ENCODE measurements around the gene GSE1. TPM values are rescaled to one million over a fixed set of nuclear protein-coding genes. Genes with fewer than 3 reads are reported as not detected.

Gene GSE1
- total RNA-seq, 1 experiment from 2014 or later, result 124 TPM

DNA sequence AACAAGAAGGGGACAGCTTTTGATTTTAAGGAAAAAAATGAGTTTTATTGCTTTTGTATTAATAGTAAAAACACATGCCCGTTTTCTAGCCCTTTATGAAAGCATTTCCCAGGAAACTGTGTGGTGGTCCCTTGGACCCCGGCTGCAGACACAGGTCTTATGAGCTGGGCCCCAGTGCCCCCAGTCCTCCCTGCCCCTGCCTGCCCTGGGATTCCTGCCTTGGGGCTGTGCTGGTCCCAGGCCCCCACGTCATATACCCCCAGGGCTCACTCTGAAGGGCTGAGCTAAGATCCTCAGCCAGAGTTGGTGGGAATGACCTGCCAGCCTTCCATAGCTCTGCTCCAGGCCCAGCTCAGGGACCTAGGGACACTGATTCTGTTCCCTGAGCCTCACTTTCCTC lies 44.9 kb downstream of the GSE1 start:
- no peak for DNase-seq (ENCODE audit: low spot score)
- no peak for ATAC-seq
- no peak overlapping the region for H3K4me3 Mint-ChIP-seq
- no peaks in the 10 kb centered on the region for H3K27me3 Mint-ChIP-seq (ENCODE audit: low read depth)
- ChIA-PET CTCF (interaction anchor here (0.6 to 1.1 kb wide), 6 partner anchors 16 to 238 kb away, joined by 3 to 4 read pairs (median 3); no protein-coding TSS in a partner anchor), POLR2A (interaction anchor here (0.6 kb wide), 1 partner anchor 32 kb away, joined by 3 read pairs; no protein-coding TSS in a partner anchor)
- no peak overlapping the region for H3K27ac Mint-ChIP-seq
- H3K36me3 Mint-ChIP-seq, result peaks cover 34% of the 10 kb centered on the region
- H3K4me1 Mint-ChIP-seq, result no peaks in the 10 kb centered on the region
- H3K9me3 Mint-ChIP-seq, result no peaks in the 10 kb centered on the region
- TF ChIP-seq MXD4 (CRISPR knock-in tag; IDR thresholded peaks at IDR 0.05; ENCODE audit: borderline replicate concordance) (no peak), ARID4B (CRISPR knock-in tag; IDR thresholded peaks at IDR 0.05; ENCODE audit: borderline replicate concordance) (no peak), ZMAT4 (CRISPR knock-in tag; IDR thresholded peaks at IDR 0.05) (no peak), TEAD4 (CRISPR knock-in tag; IDR thresholded peaks at IDR 0.05) (no peak)
- TF ChIP-seq, protein P1, sequence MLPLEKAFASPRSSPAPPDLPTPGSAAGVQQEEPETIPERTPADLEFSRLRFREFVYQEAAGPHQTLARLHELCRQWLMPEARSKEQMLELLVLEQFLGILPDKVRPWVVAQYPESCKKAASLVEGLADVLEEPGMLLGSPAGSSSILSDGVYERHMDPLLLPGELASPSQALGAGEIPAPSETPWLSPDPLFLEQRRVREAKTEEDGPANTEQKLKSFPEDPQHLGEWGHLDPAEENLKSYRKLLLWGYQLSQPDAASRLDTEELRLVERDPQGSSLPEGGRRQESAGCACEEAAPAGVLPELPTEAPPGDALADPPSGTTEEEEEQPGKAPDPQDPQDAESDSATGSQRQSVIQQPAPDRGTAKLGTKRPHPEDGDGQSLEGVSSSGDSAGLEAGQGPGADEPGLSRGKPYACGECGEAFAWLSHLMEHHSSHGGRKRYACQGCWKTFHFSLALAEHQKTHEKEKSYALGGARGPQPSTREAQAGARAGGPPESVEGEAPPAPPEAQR (CRISPR knock-in tag; IDR thresholded peaks at IDR 0.05), result no peak
- TF ChIP-seq, protein P2, sequence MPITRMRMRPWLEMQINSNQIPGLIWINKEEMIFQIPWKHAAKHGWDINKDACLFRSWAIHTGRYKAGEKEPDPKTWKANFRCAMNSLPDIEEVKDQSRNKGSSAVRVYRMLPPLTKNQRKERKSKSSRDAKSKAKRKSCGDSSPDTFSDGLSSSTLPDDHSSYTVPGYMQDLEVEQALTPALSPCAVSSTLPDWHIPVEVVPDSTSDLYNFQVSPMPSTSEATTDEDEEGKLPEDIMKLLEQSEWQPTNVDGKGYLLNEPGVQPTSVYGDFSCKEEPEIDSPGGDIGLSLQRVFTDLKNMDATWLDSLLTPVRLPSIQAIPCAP (CRISPR knock-in tag; IDR thresholded peaks at IDR 0.05), result no peak
- TF ChIP-seq, protein P3, sequence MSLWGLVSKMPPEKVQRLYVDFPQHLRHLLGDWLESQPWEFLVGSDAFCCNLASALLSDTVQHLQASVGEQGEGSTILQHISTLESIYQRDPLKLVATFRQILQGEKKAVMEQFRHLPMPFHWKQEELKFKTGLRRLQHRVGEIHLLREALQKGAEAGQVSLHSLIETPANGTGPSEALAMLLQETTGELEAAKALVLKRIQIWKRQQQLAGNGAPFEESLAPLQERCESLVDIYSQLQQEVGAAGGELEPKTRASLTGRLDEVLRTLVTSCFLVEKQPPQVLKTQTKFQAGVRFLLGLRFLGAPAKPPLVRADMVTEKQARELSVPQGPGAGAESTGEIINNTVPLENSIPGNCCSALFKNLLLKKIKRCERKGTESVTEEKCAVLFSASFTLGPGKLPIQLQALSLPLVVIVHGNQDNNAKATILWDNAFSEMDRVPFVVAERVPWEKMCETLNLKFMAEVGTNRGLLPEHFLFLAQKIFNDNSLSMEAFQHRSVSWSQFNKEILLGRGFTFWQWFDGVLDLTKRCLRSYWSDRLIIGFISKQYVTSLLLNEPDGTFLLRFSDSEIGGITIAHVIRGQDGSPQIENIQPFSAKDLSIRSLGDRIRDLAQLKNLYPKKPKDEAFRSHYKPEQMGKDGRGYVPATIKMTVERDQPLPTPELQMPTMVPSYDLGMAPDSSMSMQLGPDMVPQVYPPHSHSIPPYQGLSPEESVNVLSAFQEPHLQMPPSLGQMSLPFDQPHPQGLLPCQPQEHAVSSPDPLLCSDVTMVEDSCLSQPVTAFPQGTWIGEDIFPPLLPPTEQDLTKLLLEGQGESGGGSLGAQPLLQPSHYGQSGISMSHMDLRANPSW (CRISPR knock-in tag; conservative IDR thresholded peaks at IDR 0.05; ENCODE audit: low read depth), result no peak
- TF ChIP-seq, protein P4, sequence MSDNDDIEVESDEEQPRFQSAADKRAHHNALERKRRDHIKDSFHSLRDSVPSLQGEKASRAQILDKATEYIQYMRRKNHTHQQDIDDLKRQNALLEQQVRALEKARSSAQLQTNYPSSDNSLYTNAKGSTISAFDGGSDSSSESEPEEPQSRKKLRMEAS (CRISPR knock-in tag; IDR thresholded peaks at IDR 0.05), result no peak

DNA sequence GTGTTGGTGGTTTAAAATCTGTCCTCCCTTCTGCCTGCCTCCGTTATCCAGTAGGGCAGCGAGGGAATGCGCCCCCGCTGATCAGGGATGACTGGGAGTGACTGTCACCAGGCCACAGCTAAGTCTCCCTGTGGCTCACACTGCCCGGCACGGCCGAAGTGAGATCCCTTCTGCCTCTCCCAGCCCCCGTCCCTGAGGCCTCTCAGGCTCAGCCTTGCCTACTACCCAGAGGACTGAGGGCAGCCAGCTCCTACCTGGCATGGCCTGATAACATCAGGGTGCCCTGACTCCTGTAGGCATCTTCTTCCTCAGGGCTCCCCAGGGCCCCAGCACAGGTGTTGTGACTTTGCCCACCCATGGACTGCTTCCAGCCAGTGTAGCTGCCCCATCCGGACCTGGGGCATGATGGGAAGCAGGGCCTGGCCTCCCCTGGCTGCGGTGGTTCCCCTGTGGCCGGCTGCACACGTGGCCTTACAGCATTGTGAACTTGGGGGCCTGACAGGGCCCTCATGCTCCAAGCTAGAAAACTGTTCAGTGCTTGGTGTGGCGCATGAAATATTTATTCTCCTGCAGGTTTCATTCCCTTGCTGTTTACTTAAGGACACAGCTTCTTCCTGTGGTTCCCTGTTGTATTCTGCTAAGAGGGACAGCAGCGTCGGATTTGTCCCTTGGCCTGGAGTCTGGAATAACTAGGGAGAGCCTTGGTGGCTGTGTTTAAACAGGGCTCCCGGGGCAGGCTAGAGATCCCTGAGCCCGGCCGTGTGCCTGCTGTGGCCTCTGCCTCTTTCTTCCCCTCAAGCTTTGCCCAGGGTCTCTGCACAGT lies 45.6 kb downstream of the GSE1 start:
- Mint-ChIP-seq H3K4me1 (no peaks in the 10 kb centered on the region), H3K27me3 (ENCODE audit: low read depth) (no peaks in the 10 kb centered on the region), H3K36me3 (peaks cover 40% of the 10 kb centered on the region), H3K27ac (no peak overlapping the region), H3K9me3 (no peaks in the 10 kb centered on the region), H3K4me3 (no peak overlapping the region)
- ATAC-seq (no peak), DNase-seq (ENCODE audit: low spot score) (no peak)
- ChIA-PET CTCF (interaction anchor here (0.6 to 2.0 kb wide), 18 partner anchors 8 to 1639 kb away, joined by 3 to 7 read pairs (median 4); no protein-coding TSS in a partner anchor), POLR2A (interaction anchor here (0.6 kb wide), 1 partner anchor 31 kb away, joined by 3 read pairs; no protein-coding TSS in a partner anchor)
- TF ChIP-seq ZNF423 (CRISPR knock-in tag; IDR thresholded peaks at IDR 0.05) (no peak), GTF2I (CRISPR knock-in tag; conservative IDR thresholded peaks at IDR 0.05) (no peak), TEAD4 (CRISPR knock-in tag; IDR thresholded peaks at IDR 0.05) (no peak)
- TF ChIP-seq, protein P5, sequence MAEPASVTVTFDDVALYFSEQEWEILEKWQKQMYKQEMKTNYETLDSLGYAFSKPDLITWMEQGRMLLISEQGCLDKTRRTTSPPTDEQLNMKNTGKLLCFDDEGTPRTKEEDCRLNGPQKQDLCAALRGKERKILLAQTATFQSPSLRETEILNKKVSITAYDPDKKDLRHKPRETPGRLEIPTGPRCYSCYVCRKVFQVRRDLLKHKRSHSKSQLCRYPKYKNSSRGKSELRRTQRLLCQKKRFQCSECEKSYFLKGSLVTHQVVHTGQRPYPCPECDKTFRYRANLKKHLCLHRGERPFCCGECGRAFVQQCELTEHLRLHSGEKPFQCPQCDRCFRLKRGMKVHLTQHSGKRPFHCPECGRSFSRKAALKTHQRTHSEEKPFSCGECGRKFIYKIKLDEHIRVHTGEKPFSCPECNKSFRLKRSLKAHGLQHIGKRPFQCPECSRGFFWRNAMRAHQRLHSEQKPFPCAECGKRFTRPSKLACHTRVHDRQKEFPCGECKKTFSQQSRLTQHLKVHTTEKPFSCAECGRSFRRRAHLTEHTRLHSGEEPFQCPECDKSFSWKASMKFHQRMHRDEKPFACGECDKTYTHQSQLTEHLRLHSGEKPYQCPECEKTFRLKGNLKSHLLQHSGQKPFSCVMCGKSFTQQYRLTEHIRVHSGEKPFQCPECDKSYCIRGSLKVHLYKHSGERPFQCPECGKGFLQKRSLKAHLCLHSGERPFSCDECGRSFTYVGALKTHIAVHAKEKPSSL (CRISPR knock-in tag; conservative IDR thresholded peaks at IDR 0.05), result no peak
- TF ChIP-seq, protein P6, sequence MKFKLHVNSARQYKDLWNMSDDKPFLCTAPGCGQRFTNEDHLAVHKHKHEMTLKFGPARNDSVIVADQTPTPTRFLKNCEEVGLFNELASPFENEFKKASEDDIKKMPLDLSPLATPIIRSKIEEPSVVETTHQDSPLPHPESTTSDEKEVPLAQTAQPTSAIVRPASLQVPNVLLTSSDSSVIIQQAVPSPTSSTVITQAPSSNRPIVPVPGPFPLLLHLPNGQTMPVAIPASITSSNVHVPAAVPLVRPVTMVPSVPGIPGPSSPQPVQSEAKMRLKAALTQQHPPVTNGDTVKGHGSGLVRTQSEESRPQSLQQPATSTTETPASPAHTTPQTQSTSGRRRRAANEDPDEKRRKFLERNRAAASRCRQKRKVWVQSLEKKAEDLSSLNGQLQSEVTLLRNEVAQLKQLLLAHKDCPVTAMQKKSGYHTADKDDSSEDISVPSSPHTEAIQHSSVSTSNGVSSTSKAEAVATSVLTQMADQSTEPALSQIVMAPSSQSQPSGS (CRISPR knock-in tag; IDR thresholded peaks at IDR 0.05; ENCODE audit: borderline replicate concordance, low read depth), result no peak
- TF ChIP-seq, protein P7, sequence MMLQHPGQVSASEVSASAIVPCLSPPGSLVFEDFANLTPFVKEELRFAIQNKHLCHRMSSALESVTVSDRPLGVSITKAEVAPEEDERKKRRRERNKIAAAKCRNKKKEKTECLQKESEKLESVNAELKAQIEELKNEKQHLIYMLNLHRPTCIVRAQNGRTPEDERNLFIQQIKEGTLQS (CRISPR knock-in tag; conservative IDR thresholded peaks at IDR 0.05), result no peak
